Right renal pelvis (tissue), 4 donors: ENCODE results near the gene CNPY4. TPM values are rescaled to one million over a fixed set of nuclear protein-coding genes. Genes with fewer than 3 reads are reported as not detected.
"Not testable (repeated sequence)": the region's sequence is repeated elsewhere in the genome, so short reads cannot be mapped to it uniquely, and the experiment has no call there.

ENCODE experiments used
- DNase-seq, 4 donors: peaks; one replicate each; pipeline ENCODE4 v3.0.0-alpha.2; 2013; ENCODE audit warnings: low read depth in 4 of 4, low spot score in 3 of 4, missing footprints in 1 of 4
- polyA plus RNA-seq, 4 donors: library from polyadenylated mRNA; unstranded; fragments of 120-200 nt; gene quantifications; one replicate each; pipeline ENCODE4 v1.2.1, GENCODE V29; 2013; ENCODE audit not compliant: insufficient read length in 4 of 4

The CNPY4 gene
- polyA plus RNA-seq, 4 donors: 35.7 to 49.0 (median 43.3) TPM

- DNase-seq: no peak
Observed at GRCh38 chr7:100141555-100141949, 22.1 kb downstream of the CNPY4 start.

- no peak for DNase-seq
Observed at GRCh38 chr7:100142461-100142860, 23.0 kb downstream of the CNPY4 start.

DNA sequence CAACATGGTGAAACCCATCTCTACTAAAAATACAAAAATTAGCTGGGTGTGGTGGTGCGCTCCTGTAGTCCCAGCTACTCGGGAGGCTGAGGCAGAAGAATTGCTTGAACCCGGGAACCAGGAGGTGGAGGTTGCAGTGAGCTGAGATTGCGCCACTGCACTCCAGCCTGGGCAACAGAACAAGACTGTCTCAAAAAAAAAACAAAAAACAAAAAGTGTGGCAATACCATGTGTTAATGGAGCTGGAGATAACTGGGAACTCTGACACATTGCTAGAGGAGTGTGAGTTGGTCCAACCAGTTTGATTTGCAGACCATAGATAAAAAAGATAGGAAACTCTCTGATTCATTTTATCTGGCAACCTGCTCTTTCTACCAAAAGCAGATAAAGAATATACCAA lies 26.9 kb downstream of the CNPY4 start:
- DNase-seq: not testable (repeated sequence)

- DNase-seq: no peak
Observed at GRCh38 chr7:100147278-100147677, 27.8 kb downstream of the CNPY4 start.

DNA sequence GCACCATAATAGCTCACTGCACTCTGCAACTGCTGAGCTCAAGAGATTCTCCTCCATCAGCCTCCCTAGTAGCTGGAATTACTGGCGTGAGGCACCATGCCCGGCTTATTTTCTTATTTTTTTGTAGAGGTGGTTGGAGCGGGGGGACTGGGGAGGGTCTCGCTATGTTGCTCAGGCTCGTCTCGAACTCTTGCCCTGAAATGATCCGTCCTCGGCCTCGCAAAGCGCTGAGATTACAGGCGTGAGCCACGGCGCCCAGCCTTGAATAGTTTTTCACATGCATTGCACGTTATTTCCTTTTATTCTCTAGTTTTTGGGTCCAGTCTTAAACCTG lies 28.8 kb downstream of the CNPY4 start:
- no peak for DNase-seq

- peak; percentile 93 to 97 (median 95) for DNase-seq
Observed at GRCh38 chr7:100148559-100149328, 29.3 kb downstream of the CNPY4 start, which contains the start of gene LAMTOR4. Gene LAMTOR4, plus strand, starts transcription at chr7:100148918. Its CDS starts 55 bp downstream, at chr7:100148973.

GRCh38 chr7:100152404-100152803 lies 33.0 kb downstream of the CNPY4 start:
- DNase-seq: no peak

- DNase-seq: no peak
Observed at GRCh38 chr7:100152937-100153666, 33.7 kb downstream of the CNPY4 start.

DNA sequence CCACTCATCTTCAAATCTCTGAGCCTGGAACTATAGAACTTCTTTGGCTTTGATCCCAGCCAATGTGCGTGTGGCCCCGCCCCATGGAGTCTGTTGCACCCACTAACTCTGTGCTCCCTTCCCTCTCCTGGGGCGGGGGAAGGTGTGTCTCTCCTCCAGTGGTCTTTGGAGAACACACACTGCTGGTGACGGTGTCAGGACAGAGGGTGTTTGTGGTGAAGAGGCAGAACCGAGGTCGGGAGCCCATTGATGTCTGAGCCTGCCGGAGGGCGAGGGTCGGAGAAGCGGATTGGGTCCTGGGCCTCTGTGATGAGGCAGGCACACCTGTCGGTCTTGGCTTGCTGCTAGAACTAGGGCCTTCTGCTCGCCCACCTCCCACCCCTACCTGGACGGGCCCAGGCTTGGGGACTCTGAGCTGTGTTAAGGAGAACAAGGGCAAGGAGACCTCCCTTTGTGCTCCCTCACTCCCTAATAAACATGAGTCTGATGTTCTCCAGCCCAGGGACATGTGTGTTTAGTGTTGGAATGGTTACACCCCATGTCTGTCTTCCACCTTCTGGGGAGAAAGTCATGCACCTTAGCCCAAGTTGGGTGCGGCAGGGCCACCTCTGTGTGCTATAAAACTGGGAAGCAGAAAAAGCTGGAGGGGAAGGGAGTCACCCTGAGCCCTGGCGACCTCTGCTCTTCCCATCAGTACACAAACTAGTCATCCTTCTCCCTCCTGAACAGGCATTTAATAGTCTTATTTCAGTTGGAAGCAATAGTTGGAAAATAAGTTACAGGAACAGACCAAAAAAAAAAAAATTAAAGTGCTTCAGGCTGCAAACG lies 34.5 kb downstream of the CNPY4 start:
- DNase-seq: no peak

DNA sequence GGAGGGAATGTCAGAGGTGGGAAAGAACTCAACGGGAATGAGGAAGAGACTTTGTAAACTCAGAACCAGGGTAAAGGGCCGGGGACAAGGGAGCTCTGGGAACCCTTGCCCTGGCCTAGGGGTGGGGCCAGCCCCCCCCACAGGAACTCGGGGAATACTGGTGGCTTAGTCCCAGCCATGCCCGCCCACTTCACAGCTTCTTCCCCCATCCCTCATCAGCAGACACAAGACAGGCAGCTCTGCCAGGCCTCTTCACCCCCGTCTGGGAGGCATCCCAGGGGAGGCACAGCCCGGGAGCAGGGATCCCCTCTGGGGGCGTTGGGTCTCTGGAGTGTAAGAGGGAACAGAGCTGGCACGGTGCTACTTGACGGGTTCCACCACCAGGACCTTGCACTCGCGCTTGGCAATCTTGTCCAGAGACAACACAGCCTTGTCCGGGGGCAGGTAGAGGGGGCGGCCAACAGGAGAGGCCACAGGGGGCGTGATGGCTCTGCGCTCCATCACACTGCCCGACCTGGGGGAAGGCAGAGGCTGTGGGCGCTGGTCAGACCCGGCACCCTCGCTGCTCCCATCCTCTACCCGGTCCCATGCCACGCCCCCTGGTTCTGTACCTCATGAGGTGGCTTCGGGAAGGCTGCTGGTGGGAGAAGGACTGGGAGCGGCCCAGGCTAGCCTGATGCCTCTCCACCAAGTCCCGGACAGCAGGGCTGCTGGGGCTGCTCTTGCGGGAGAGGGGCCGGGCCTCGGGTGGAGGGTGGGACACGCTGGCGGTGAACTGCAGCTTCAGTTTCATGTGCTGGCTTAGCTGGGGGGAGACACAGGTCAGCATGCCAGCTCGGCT lies 35.4 kb downstream of the CNPY4 start:
- no peak for DNase-seq

DNA sequence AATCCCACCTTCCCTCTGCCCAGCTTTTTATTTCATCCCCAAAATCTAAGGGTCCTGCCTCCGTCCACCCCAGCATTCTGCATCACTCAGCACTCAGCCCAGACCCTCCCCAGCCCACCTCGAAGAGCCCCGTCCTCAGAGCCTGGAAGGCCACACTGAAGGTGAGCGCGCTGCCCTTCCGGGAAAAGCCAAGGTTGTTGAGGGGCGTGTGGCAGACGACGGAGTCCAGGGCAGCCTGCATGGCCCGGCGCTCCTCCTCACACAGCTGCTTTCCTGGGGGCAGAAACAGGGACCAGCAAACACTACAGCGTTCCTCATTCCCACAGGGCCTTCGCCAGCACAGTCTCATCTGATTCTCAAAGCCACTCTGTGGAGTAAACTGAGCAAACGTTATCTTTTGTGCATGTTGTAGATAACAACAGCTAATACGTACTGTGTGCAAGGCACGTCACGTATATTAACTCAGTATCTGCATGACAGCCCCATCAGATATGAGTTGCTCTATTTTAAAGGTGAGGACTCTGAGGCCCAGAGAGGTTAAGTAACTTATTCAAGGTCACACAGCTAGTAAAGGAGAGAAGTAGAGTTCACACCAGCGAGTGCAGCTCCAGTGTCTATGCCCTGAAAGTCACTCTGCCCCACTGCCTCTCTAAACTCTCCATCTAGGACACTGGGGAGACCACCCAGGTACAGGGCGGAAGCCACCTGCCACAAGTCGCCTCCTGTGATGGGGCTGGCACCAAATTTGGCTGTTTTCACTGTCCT lies 36.3 kb downstream of the CNPY4 start:
- DNase-seq: no peak

GRCh38 chr7:100156331-100157068 lies 37.1 kb downstream of the CNPY4 start:
- no peak for DNase-seq

GRCh38 chr7:100157069-100157333 lies 37.6 kb downstream of the CNPY4 start:
- DNase-seq: no peak

DNA sequence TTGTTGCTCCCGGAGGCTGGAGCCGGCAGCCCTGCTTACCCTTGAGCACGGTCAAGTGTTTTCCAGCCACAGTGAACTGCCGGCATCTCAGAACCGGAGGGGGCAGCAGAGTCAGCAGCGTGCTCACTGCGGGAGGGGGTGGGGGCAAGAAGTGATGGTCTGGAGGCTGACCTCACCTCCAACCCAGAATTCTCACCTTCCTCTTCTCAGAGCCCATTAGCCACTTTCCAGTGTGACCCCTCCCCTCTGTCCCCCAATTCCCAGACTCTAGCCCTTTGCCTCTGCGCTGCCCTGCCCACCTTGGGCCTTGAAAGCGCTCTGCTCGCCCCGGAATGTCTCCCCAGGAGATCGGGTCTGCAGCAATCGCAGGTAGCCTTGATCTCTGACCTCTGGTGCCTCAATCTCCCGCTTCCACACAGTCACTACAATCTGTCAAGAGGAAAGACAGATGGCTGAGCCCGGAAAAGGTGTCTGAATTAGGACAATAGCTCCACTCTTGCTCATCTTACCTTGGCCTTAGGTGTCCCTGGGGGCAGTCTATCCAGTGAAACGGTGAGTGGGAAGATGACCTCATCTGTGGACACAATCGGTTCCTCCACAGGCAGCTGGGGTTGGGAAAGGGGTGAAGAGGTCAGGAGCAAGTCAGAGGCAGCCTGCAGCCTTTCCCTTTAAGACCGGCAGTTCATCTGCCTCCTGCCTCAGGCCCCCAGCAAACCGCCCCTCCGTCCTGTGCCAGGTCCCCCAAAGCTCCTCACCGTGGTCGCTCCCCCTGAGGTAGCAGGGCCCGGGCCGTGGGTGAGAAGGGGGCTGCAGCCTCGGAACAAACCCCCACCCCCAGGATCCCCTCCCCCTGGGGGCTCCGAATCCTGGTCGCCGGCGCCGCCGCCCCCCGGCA lies 38.1 kb downstream of the CNPY4 start:
- DNase-seq: no peak

- peak; percentile 80 to 89 (median 86) for DNase-seq
Observed at GRCh38 chr7:100158229-100159098, 39.0 kb downstream of the CNPY4 start, which contains the start of gene TRAPPC14. Gene TRAPPC14, minus strand, starts transcription at chr7:100158723. Its CDS starts 224 bp downstream, at chr7:100158499.

DNA sequence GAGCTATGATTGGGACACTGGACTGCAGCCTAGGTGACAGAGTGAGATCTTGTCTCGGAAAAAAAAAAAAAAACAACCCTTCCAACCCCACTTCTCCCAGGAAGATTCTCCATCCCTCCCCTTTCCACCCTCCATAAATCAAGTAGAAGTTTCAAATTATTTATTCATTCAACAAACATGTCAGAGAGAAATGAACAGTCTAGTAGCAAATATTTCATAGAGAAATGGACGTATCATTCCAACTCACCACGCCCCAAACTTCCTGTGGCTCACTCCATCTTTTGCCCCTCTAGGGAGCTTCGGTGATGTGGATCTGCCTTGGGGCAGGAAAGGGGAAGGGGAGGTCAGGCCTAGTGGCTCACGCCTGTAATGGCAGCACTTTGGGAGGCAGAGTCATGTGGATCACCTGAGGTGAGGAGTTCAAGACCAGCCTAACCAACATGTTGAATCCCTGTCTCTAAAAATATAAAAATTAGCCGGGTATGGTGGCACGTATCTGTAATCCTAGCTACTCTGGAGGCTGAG lies 39.7 kb downstream of the CNPY4 start:
- DNase-seq: no peak

DNA sequence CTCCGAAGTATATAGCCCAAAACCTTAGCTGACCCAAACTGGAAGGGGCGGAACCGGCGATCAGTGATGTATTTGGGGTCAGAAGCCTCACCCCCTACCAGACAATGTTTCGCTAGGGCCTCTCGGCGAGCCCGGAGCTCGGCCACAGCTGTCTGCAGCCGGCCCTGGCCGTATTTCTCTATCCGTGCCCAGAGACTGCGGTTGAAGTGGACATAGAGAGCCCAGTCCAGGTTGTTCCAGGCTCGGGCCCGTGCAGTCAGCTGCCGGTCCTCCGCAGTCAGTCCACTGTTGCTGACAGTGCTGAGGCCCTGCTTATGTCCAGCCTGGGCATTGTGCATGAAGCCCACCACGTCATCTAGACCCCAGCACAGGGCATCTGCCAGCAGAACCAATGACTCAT lies 40.6 kb downstream of the CNPY4 start:
- DNase-seq: no peak
